ENCODE measurements around the gene NECTIN2. TPM values are rescaled to one million over a fixed set of nuclear protein-coding genes. Genes with fewer than 3 reads are reported as not detected.
"Not testable (repeated sequence)": the region's sequence is repeated elsewhere in the genome, so short reads cannot be mapped to it uniquely, and the experiment has no call there.

NECTIN2 gene
- total RNA-seq, 1 experiment from 2014 or later = 61.0 TPM

DNA sequence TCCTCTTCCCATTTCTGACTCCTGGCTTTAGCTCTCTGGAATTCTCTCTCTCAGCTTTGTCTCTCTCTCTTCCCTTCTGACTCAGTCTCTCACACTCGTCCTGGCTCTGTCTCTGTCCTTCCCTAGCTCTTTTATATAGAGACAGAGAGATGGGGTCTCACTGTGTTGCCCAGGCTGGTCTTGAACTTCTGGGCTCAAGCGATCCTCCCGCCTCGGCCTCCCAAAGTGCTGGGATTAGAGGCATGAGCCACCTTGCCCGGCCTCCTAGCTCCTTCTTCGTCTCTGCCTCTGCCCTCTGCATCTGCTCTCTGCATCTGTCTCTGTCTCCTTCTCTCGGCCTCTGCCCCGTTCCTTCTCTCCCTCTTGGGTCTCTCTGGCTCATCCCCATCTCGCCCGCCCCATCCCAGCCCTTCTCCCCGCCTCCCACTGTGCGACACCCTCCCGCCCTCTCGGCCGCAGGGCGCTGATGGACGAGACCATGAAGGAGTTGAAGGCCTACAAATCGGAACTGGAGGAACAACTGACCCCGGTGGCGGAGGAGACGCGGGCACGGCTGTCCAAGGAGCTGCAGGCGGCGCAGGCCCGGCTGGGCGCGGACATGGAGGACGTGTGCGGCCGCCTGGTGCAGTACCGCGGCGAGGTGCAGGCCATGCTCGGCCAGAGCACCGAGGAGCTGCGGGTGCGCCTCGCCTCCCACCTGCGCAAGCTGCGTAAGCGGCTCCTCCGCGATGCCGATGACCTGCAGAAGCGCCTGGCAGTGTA lies 62.2 kb downstream of the NECTIN2 start:
- TF ChIP-seq EZH2 (IDR thresholded peaks at IDR 0.05; ENCODE audit: low read length, unreplicated experiment) (no peak), EZH2phosphoT487 (IDR thresholded peaks at IDR 0.05; ENCODE audit: borderline replicate concordance, low read length) (no peak)
- TF ChIP-seq, protein P1, sequence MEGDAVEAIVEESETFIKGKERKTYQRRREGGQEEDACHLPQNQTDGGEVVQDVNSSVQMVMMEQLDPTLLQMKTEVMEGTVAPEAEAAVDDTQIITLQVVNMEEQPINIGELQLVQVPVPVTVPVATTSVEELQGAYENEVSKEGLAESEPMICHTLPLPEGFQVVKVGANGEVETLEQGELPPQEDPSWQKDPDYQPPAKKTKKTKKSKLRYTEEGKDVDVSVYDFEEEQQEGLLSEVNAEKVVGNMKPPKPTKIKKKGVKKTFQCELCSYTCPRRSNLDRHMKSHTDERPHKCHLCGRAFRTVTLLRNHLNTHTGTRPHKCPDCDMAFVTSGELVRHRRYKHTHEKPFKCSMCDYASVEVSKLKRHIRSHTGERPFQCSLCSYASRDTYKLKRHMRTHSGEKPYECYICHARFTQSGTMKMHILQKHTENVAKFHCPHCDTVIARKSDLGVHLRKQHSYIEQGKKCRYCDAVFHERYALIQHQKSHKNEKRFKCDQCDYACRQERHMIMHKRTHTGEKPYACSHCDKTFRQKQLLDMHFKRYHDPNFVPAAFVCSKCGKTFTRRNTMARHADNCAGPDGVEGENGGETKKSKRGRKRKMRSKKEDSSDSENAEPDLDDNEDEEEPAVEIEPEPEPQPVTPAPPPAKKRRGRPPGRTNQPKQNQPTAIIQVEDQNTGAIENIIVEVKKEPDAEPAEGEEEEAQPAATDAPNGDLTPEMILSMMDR (conservative IDR thresholded peaks at IDR 0.05; ENCODE audit: low read depth, low read length) = no peak
- BruUV-seq (replicated peaks) = no TSS peak
- H3K36me3 ChIP-seq (ENCODE audit: low read depth, low read length) = no peaks in the 10 kb centered on the region
- H3K4me3 ChIP-seq (ENCODE audit: low read length) = no peak overlapping the region
- no peaks in the 10 kb centered on the region for H3K9me3 ChIP-seq (ENCODE audit: low read length)
- H3K27ac ChIP-seq (ENCODE audit: low read length) = no peak overlapping the region
- H3F3A ChIP-seq (ENCODE audit: low read length, unreplicated experiment) = no peaks in the 10 kb centered on the region
- H3K27me3 ChIP-seq (ENCODE audit: low read length) = no peaks in the 10 kb centered on the region
- CTCF ChIA-PET = no interaction called here
- ATAC-seq (no peak), DNase-seq (no peak)
- POLR2A ChIA-PET (ENCODE audit: unreplicated experiment) = interaction anchor here (0.6 kb wide), 1 partner anchor 268 kb away, joined by 5 read pairs; no protein-coding TSS in a partner anchor
- H3K79me2 ChIP-seq (ENCODE audit: low read length) = no peaks in the 10 kb centered on the region
- no peak overlapping the region for H2AFZ ChIP-seq (ENCODE audit: low read length)
- H3K4me2 ChIP-seq (ENCODE audit: low read length) = no peak overlapping the region
- no peaks in the 10 kb centered on the region for H3K9me2 ChIP-seq (replicated peaks; ENCODE audit: low read length)
- H4K20me1 ChIP-seq (ENCODE audit: low read length) = no peaks in the 10 kb centered on the region
- H3K4me1 ChIP-seq (ENCODE audit: insufficient read depth, low read length) = peaks cover 10% of the 10 kb centered on the region
- no peak overlapping the region for H3K9ac ChIP-seq (ENCODE audit: low read length)
- intact Hi-C loops (cut with micrococcal nuclease) = no loop called here

DNA sequence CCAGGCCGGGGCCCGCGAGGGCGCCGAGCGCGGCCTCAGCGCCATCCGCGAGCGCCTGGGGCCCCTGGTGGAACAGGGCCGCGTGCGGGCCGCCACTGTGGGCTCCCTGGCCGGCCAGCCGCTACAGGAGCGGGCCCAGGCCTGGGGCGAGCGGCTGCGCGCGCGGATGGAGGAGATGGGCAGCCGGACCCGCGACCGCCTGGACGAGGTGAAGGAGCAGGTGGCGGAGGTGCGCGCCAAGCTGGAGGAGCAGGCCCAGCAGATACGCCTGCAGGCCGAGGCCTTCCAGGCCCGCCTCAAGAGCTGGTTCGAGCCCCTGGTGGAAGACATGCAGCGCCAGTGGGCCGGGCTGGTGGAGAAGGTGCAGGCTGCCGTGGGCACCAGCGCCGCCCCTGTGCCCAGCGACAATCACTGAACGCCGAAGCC lies 62.8 kb downstream of the NECTIN2 start:
- Histone ChIP-seq H3K27me3 (ENCODE audit: low read length) (no peaks in the 10 kb centered on the region), H3F3A (ENCODE audit: low read length, unreplicated experiment) (no peaks in the 10 kb centered on the region), H3K79me2 (ENCODE audit: low read length) (no peaks in the 10 kb centered on the region), H3K9me2 (replicated peaks; ENCODE audit: low read length) (no peaks in the 10 kb centered on the region), H3K27ac (ENCODE audit: low read length) (no peak overlapping the region), H3K4me2 (ENCODE audit: low read length) (no peak overlapping the region), H3K9me3 (ENCODE audit: low read length) (no peaks in the 10 kb centered on the region), H3K4me3 (ENCODE audit: low read length) (no peak overlapping the region), H3K4me1 (ENCODE audit: insufficient read depth, low read length) (peaks cover 10% of the 10 kb centered on the region), H3K36me3 (ENCODE audit: low read depth, low read length) (no peaks in the 10 kb centered on the region), H2AFZ (ENCODE audit: low read length) (no peak overlapping the region), H4K20me1 (ENCODE audit: low read length) (no peaks in the 10 kb centered on the region), H3K9ac (ENCODE audit: low read length) (no peak overlapping the region)
- DNase-seq (no peak), ATAC-seq (no peak)
- TF ChIP-seq, protein P1 (conservative IDR thresholded peaks at IDR 0.05; ENCODE audit: low read depth, low read length) = no peak
- TF ChIP-seq EZH2 (IDR thresholded peaks at IDR 0.05; ENCODE audit: low read length, unreplicated experiment) (no peak), EZH2phosphoT487 (IDR thresholded peaks at IDR 0.05; ENCODE audit: borderline replicate concordance, low read length) (no peak)
- CTCF ChIA-PET = no interaction called here
- POLR2A ChIA-PET (ENCODE audit: unreplicated experiment) = no interaction called here
- no TSS peak for BruUV-seq (replicated peaks)
- intact Hi-C loops (cut with micrococcal nuclease) = no loop called here

DNA sequence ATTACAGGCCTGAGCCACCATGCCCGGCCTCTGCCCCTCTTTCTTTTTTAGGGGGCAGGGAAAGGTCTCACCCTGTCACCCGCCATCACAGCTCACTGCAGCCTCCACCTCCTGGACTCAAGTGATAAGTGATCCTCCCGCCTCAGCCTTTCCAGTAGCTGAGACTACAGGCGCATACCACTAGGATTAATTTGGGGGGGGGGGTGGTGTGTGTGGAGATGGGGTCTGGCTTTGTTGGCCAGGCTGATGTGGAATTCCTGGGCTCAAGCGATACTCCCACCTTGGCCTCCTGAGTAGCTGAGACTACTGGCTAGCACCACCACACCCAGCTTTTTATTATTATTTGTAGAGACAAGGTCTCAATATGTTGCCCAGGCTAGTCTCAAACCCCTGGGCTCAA lies 63.7 kb downstream of the NECTIN2 start:
- no peak overlapping the region for H2AFZ ChIP-seq (ENCODE audit: low read length)
- H3K9me3 ChIP-seq (ENCODE audit: low read length) = no peaks in the 10 kb centered on the region
- no peak overlapping the region for H3K9ac ChIP-seq (ENCODE audit: low read length)
- intact Hi-C loops (cut with micrococcal nuclease) = loop anchor here (2.0 kb wide), 1 partner anchor 41 kb away; no protein-coding TSS in a partner anchor
- no peaks in the 10 kb centered on the region for H3K36me3 ChIP-seq (ENCODE audit: low read depth, low read length)
- H3K9me2 ChIP-seq (replicated peaks; ENCODE audit: low read length) = no peaks in the 10 kb centered on the region
- no TSS peak for BruUV-seq (replicated peaks)
- no peak overlapping the region for H3K27ac ChIP-seq (ENCODE audit: low read length)
- ATAC-seq = no peak
- H3K27me3 ChIP-seq (ENCODE audit: low read length) = no peaks in the 10 kb centered on the region
- no peak for DNase-seq
- ChIA-PET POLR2A (ENCODE audit: unreplicated experiment) (no interaction called here), CTCF (no interaction called here)
- H3K4me1 ChIP-seq (ENCODE audit: insufficient read depth, low read length) = peaks cover 10% of the 10 kb centered on the region
- H3K79me2 ChIP-seq (ENCODE audit: low read length) = no peaks in the 10 kb centered on the region
- no peak overlapping the region for H3K4me3 ChIP-seq (ENCODE audit: low read length)
- H3K4me2 ChIP-seq (ENCODE audit: low read length) = no peak overlapping the region
- TF ChIP-seq EZH2phosphoT487 (IDR thresholded peaks at IDR 0.05; ENCODE audit: borderline replicate concordance, low read length) (no peak), EZH2 (IDR thresholded peaks at IDR 0.05; ENCODE audit: low read length, unreplicated experiment) (no peak)
- TF ChIP-seq, protein P1 (conservative IDR thresholded peaks at IDR 0.05; ENCODE audit: low read depth, low read length) = no peak
- H4K20me1 ChIP-seq (ENCODE audit: low read length) = no peaks in the 10 kb centered on the region
- H3F3A ChIP-seq (ENCODE audit: low read length, unreplicated experiment) = no peaks in the 10 kb centered on the region

DNA sequence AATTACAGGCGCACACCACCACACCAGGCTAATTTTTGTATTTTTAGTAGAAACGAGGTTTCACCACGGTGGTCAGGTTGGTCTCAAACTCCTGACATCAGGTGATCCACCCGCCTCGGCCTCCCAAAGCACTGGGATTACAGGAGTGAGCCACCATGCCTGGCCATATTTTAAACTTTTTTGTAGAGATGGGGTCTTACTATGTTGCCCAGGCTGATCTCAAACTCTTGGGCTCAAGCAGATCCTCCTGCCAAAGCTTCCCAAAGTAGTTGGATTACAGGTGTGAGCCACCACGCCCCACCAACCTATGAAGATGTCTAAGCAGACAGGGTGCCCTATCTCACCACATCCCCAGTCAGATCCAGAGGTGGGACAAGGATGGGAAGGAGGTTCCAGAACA lies 65.8 kb downstream of the NECTIN2 start:
- ATAC-seq; DNase-seq; H2AFZ ChIP-seq (ENCODE audit: low read length); H3K4me3 ChIP-seq (ENCODE audit: low read length); H3K27me3 ChIP-seq (ENCODE audit: low read length); H3F3A ChIP-seq (ENCODE audit: low read length, unreplicated experiment); H3K4me2 ChIP-seq (ENCODE audit: low read length); BruUV-seq (replicated peaks); H4K20me1 ChIP-seq (ENCODE audit: low read length); H3K9ac ChIP-seq (ENCODE audit: low read length); CTCF ChIA-PET; H3K9me2 ChIP-seq (replicated peaks; ENCODE audit: low read length); H3K27ac ChIP-seq (ENCODE audit: low read length); POLR2A ChIA-PET (ENCODE audit: unreplicated experiment); H3K4me1 ChIP-seq (ENCODE audit: insufficient read depth, low read length); H3K36me3 ChIP-seq (ENCODE audit: low read depth, low read length); H3K79me2 ChIP-seq (ENCODE audit: low read length); H3K9me3 ChIP-seq (ENCODE audit: low read length): not testable (repeated sequence)
- intact Hi-C loops (cut with micrococcal nuclease) = loop anchor here (2.0 kb wide), 1 partner anchor 39 kb away; no protein-coding TSS in a partner anchor

Measured in PC-3 (cell line).